Measurements from ENCODE around the gene IL3.

Gene IL3

GRCh38 chr5:132056610-132057497 is 3.6 kb upstream of the IL3 start:
- DNase-seq, result no peak
- peaks cover 14 to 30% of the 10 kb centered on the region in 2 donors for H3K4me1 Mint-ChIP-seq
- no peak for ATAC-seq (replicated peaks)
- H3K4me3 Mint-ChIP-seq, result no peak overlapping the region
- H3K27me3 Mint-ChIP-seq, result peaks cover under 1 to 16% of the 10 kb centered on the region in 2 donors
- no peaks in the 10 kb centered on the region for H3K9me3 Mint-ChIP-seq
- H3K27ac Mint-ChIP-seq, result no peak overlapping the region
- no peaks in the 10 kb centered on the region for H3K36me3 Mint-ChIP-seq

- Mint-ChIP-seq H3K27ac (no peak overlapping the region), H3K9me3 (no peaks in the 10 kb centered on the region), H3K4me1 (peaks cover 14 to 30% of the 10 kb centered on the region in 2 donors)
Observed at GRCh38 chr5:132057498-132058255, 2.8 kb upstream of the IL3 start.

GRCh38 chr5:132058646-132059042 is 1.8 kb upstream of the IL3 start:
- DNase-seq (no peak), ATAC-seq (replicated peaks) (no peak)
- H3K9me3 Mint-ChIP-seq, result no peaks in the 10 kb centered on the region
- no peaks in the 10 kb centered on the region for H3K36me3 Mint-ChIP-seq
- no peak overlapping the region for H3K27ac Mint-ChIP-seq
- peaks cover 0 to 16% of the 10 kb centered on the region in 2 donors for H3K27me3 Mint-ChIP-seq
- no peak overlapping the region for H3K4me3 Mint-ChIP-seq
- H3K4me1 Mint-ChIP-seq, result peaks cover 16 to 37% of the 10 kb centered on the region in 2 donors

More at GRCh38 chr5:132057498-132058255, 2.8 kb upstream of the IL3 start:
- no peak for DNase-seq
- Mint-ChIP-seq H3K36me3 (no peaks in the 10 kb centered on the region), H3K4me3 (no peak overlapping the region), H3K27me3 (peaks cover 0 to 16% of the 10 kb centered on the region in 2 donors)
- ATAC-seq (replicated peaks), result no peak

GRCh38 chr5:132059043-132059695 is 1.3 kb upstream of the IL3 start:
- Mint-ChIP-seq H3K27me3 (peaks cover 0 to 16% of the 10 kb centered on the region in 2 donors), H3K4me3 (no peak overlapping the region), H3K9me3 (no peaks in the 10 kb centered on the region), H3K27ac (peak overlapping the region; percentile 3), H3K36me3 (no peaks in the 10 kb centered on the region), H3K4me1 (peaks cover 17 to 42% of the 10 kb centered on the region in 2 donors)
- ATAC-seq (replicated peaks) (no peak), DNase-seq (no peak)

DNA sequence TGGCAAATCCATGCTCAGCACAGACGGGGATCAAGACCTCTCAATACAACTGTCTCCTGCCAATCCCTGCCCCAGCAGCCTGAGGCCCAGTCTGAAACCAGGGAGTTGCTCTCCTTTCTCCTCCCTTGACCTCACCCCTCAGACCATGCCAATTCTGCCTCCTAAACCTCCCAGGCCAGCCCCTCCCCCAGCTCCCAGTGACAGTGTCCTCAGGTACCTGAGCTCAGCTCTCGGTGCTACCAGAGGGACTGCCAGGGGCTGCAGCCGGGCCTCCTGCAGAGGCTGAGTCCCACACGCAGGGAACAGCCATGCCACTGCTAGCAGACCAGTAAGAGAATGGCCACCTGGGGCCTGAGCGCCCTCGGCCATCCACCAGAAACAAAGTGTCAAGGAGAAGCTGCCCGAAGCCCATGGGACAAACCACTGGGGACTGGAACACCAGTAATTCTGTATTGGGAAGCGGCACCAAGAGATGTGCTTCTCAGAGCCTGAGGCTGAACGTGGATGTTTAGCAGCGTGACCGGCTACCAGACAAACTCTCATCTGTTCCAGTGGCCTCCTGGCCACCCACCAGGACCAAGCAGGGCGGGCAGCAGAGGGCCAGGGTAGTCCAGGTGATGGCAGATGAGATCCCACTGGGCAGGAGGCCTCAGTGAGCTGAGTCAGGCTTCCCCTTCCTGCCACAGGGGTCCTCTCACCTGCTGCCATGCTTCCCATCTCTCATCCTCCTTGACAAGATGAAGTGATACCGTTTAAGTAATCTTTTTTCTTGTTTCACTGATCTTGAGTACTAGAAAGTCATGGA is 557 bp upstream of the IL3 start:
- DNase-seq (no peak), ATAC-seq (replicated peaks) (no peak)
- Mint-ChIP-seq H3K27ac (no peak overlapping the region), H3K4me1 (peaks cover 24 to 49% of the 10 kb centered on the region in 2 donors), H3K27me3 (peaks cover 0 to 16% of the 10 kb centered on the region in 2 donors), H3K4me3 (no peak overlapping the region), H3K9me3 (no peaks in the 10 kb centered on the region), H3K36me3 (no peaks in the 10 kb centered on the region)

- peak; percentile 59 to 62 for ATAC-seq (replicated peaks)
- Mint-ChIP-seq H3K27ac (no peak overlapping the region), H3K36me3 (no peaks in the 10 kb centered on the region), H3K27me3 (peaks cover 0 to 6% of the 10 kb centered on the region in 2 donors), H3K4me1 (peaks cover 38 to 80% of the 10 kb centered on the region in 2 donors), H3K4me3 (no peak overlapping the region), H3K9me3 (no peaks in the 10 kb centered on the region)
- peak; percentile 67 for DNase-seq
Observed at GRCh38 chr5:132063090-132063911, 2.8 kb downstream of the IL3 start.

GRCh38 chr5:132064140-132064539 is 3.7 kb downstream of the IL3 start:
- DNase-seq (no peak), ATAC-seq (replicated peaks) (no peak)
- Mint-ChIP-seq H3K36me3 (no peaks in the 10 kb centered on the region), H3K4me3 (no peak overlapping the region), H3K27ac (no peak overlapping the region), H3K9me3 (no peaks in the 10 kb centered on the region), H3K4me1 (peaks cover 42 to 86% of the 10 kb centered on the region in 2 donors), H3K27me3 (peaks cover 0 to 4% of the 10 kb centered on the region in 2 donors)

DNA sequence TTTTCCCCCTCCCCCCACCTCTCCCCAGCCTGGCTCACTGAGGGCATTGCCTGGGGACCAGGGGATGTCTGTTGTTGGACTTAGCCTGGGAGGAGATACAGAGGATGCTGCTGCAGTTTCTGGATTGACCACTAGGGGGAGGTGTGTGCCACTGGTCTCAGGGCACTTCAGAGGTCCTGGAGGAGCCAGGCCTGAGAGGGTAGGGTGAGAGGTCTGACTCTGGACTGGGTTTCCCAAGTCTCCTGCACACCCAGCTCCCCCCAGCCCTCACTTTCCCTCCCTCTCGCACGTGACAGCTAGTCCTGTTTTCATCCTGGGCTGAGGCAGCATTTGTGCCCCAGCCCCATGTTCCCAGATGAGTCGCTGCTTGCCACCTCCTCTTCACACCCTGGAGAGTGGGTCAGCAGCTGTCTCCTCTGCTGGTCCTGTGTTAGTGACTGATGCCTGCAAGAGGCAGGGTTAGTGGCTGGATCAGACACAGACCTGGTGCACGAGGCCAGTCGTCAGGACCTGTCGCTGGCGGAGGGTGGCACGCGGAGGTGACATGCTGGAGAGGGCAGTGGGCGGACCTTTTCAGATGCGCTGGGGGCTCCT is 4.4 kb downstream of the IL3 start:
- Mint-ChIP-seq H3K27me3 (no peaks in the 10 kb centered on the region), H3K36me3 (no peaks in the 10 kb centered on the region), H3K9me3 (no peaks in the 10 kb centered on the region), H3K4me1 (peaks cover 39 to 86% of the 10 kb centered on the region in 2 donors), H3K27ac (peak overlapping the region; percentile 73), H3K4me3 (no peak overlapping the region)
- peak; percentile 78 to 82 for ATAC-seq (replicated peaks)
- DNase-seq, result peak; percentile 74

GRCh38 chr5:132065351-132065937 is 5.0 kb downstream of the IL3 start:
- ATAC-seq (replicated peaks), result peak; percentile 73 to 78
- H3K27me3 Mint-ChIP-seq, result no peaks in the 10 kb centered on the region
- peaks cover 41 to 86% of the 10 kb centered on the region in 2 donors for H3K4me1 Mint-ChIP-seq
- peak overlapping the region; percentile 95 for H3K27ac Mint-ChIP-seq
- no peaks in the 10 kb centered on the region for H3K36me3 Mint-ChIP-seq
- H3K4me3 Mint-ChIP-seq, result no peak overlapping the region
- DNase-seq, result no peak
- no peaks in the 10 kb centered on the region for H3K9me3 Mint-ChIP-seq

- ATAC-seq (replicated peaks) (no peak), DNase-seq (no peak)
- no peaks in the 10 kb centered on the region for H3K9me3 Mint-ChIP-seq
- peak overlapping the region; percentile 95 for H3K27ac Mint-ChIP-seq
- no peaks in the 10 kb centered on the region for H3K36me3 Mint-ChIP-seq
- peaks cover 43 to 86% of the 10 kb centered on the region in 2 donors for H3K4me1 Mint-ChIP-seq
- no peak overlapping the region for H3K4me3 Mint-ChIP-seq
- H3K27me3 Mint-ChIP-seq, result no peaks in the 10 kb centered on the region
Observed at GRCh38 chr5:132065951-132066701, 5.7 kb downstream of the IL3 start.

GRCh38 chr5:132066871-132067270 is 6.4 kb downstream of the IL3 start:
- no peaks in the 10 kb centered on the region for H3K36me3 Mint-ChIP-seq
- no peaks in the 10 kb centered on the region for H3K9me3 Mint-ChIP-seq
- H3K4me3 Mint-ChIP-seq, result no peak overlapping the region
- no peaks in the 10 kb centered on the region for H3K27me3 Mint-ChIP-seq
- peak overlapping the region; percentile 73 for H3K27ac Mint-ChIP-seq
- DNase-seq, result no peak
- H3K4me1 Mint-ChIP-seq, result peaks cover 47 to 86% of the 10 kb centered on the region in 2 donors
- no peak for ATAC-seq (replicated peaks)

- DNase-seq (no peak), ATAC-seq (replicated peaks) (no peak)
- Mint-ChIP-seq H3K4me1 (peaks cover 52 to 91% of the 10 kb centered on the region in 2 donors), H3K27ac (peak overlapping the region; percentile 73), H3K9me3 (no peaks in the 10 kb centered on the region), H3K27me3 (no peaks in the 10 kb centered on the region), H3K4me3 (no peak overlapping the region), H3K36me3 (no peaks in the 10 kb centered on the region)
Observed at GRCh38 chr5:132067451-132067850, 7.0 kb downstream of the IL3 start.

Measured in stimulated activated naive B cell treated with anti-CD40 and anti-IgM and Interleukin-4, amounts not matched to agents 10 μg/mL and 1 μg/mL and 100 μg/mL, for 72 hours (primary cell).